ENCODE measurements around the gene SHQ1.
"Not testable (repeated sequence)": the region's sequence is repeated elsewhere in the genome, so short reads cannot be mapped to it uniquely, and the experiment has no call there.

DNA sequence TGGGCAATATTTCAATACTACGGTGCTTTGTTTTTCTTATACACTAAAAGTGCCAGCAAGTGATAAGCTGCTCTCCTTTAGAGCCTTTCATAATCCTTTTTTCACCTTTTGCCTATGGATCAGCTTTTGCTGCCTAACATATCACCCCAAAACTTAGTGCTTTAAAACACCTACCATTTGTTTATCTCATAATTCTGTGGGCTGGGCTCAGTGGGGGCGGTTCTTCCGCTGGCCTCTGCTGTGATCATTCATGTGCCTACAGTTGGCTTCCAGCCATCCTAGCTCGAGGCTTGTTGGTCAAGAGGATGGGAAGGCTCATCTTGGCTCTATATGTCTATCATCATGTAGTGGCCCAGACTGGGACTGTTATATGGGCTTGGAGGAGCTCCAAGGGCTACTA is 113.2 kb downstream of the SHQ1 start:
- TF ChIP-seq, protein P1, sequence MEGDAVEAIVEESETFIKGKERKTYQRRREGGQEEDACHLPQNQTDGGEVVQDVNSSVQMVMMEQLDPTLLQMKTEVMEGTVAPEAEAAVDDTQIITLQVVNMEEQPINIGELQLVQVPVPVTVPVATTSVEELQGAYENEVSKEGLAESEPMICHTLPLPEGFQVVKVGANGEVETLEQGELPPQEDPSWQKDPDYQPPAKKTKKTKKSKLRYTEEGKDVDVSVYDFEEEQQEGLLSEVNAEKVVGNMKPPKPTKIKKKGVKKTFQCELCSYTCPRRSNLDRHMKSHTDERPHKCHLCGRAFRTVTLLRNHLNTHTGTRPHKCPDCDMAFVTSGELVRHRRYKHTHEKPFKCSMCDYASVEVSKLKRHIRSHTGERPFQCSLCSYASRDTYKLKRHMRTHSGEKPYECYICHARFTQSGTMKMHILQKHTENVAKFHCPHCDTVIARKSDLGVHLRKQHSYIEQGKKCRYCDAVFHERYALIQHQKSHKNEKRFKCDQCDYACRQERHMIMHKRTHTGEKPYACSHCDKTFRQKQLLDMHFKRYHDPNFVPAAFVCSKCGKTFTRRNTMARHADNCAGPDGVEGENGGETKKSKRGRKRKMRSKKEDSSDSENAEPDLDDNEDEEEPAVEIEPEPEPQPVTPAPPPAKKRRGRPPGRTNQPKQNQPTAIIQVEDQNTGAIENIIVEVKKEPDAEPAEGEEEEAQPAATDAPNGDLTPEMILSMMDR (conservative IDR thresholded peaks at IDR 0.05; ENCODE audit: low read depth, low read length) = not testable (repeated sequence)
- TF ChIP-seq MAZ (IDR thresholded peaks at IDR 0.05; ENCODE audit: borderline replicate concordance, low read depth, low read length); POLR2A (IDR thresholded peaks at IDR 0.05; ENCODE audit: low read depth, low read length); CHD1 (IDR thresholded peaks at IDR 0.05; ENCODE audit: low read depth, low read length); RCOR1 (IDR thresholded peaks at IDR 0.05; ENCODE audit: insufficient replicate concordance, low read length); CEBPB (IDR thresholded peaks at IDR 0.05; ENCODE audit: low read depth, low read length): not testable (repeated sequence)
